ENCODE results near the gene CDH13. TPM values are rescaled to one million over a fixed set of nuclear protein-coding genes. Genes with fewer than 3 reads are reported as not detected.

Gene CDH13
- total RNA-seq, 2 experiments from 2014 or later = not detected

DNA sequence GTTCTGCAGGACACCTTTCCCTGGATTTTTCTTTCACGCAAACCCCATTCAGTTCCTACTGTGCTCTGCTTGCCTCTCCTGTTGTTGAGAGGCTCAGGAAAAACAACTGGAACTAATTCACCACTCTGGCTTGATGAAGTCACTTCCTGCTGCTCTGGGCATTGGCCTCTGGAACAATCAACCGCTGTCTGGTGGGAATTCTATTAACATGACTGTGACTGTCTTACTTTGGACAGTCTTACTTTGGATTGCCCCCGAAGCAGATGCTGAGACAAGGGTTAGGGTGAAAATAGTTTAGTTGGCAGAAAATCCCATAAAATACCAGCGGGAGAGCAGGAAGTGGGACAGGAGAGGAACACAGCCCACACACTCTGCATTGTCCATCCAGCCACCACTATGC lies 1091.0 kb downstream of the CDH13 start:
- no peak for ATAC-seq
- ChIA-PET POLR2A (no interaction called here), CTCF (no interaction called here)
- intact Hi-C loops (cut with DNase I, micrococcal nuclease) = no loop called here
- Mint-ChIP-seq H3K27me3 (peaks cover 4% of the 10 kb centered on the region), H3K4me1 (no peaks in the 10 kb centered on the region), H3K4me3 (no peak overlapping the region), H3K36me3 (ENCODE audit: low read depth) (no peaks in the 10 kb centered on the region), H3K9me3 (ENCODE audit: low read depth) (no peaks in the 10 kb centered on the region), H3K27ac (no peak overlapping the region)
- DNase-seq = no peak

- H3K36me3 Mint-ChIP-seq (ENCODE audit: low read depth) = no peaks in the 10 kb centered on the region
Observed at GRCh38 chr16:83720213-83720612, 1093.4 kb downstream of the CDH13 start.

DNA sequence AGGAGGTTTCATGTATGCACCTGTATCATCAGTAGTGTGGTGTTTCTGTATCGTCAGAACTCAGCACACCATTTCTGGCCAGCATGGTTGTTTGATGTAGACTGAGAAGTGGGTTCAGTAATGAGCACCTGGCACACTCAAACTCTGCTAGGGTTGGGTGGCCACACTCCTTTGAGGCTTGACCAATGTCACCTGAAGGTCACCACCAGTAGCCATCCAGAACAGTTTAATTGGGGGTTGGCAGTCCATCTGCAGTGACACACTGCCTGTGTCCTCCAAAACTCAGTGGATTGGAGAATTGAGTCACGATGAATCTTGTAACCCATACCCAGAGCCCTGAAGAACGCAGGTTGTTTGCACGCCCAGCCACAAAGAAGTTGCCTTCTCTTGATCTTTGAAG lies 1094.2 kb downstream of the CDH13 start:
- intact Hi-C loops (cut with DNase I, micrococcal nuclease) = no loop called here
- Mint-ChIP-seq H3K27ac (no peak overlapping the region), H3K9me3 (ENCODE audit: low read depth) (no peaks in the 10 kb centered on the region), H3K4me1 (no peaks in the 10 kb centered on the region), H3K36me3 (ENCODE audit: low read depth) (no peaks in the 10 kb centered on the region), H3K4me3 (no peak overlapping the region), H3K27me3 (peaks cover 4% of the 10 kb centered on the region)
- POLR2A ChIA-PET = no interaction called here
- DNase-seq (no peak), ATAC-seq (no peak)
- CTCF ChIA-PET = no interaction called here

More at GRCh38 chr16:83720213-83720612, 1093.4 kb downstream of the CDH13 start:
- H3K27me3 Mint-ChIP-seq = peaks cover 4% of the 10 kb centered on the region
- no peak overlapping the region for H3K27ac Mint-ChIP-seq
- no peaks in the 10 kb centered on the region for H3K9me3 Mint-ChIP-seq (ENCODE audit: low read depth)
- CTCF ChIA-PET = no interaction called here
- H3K4me1 Mint-ChIP-seq = no peaks in the 10 kb centered on the region
- ATAC-seq = no peak
- POLR2A ChIA-PET = no interaction called here
- no peak for DNase-seq
- intact Hi-C loops (cut with DNase I, micrococcal nuclease) = no loop called here
- no peak overlapping the region for H3K4me3 Mint-ChIP-seq

- Mint-ChIP-seq H3K4me1 (no peaks in the 10 kb centered on the region), H3K4me3 (no peak overlapping the region), H3K9me3 (ENCODE audit: low read depth) (no peaks in the 10 kb centered on the region), H3K27me3 (peaks cover 4% of the 10 kb centered on the region), H3K27ac (no peak overlapping the region), H3K36me3 (ENCODE audit: low read depth) (no peaks in the 10 kb centered on the region)
- no peak for DNase-seq
- intact Hi-C loops (cut with DNase I, micrococcal nuclease) = no loop called here
- POLR2A ChIA-PET = no interaction called here
- CTCF ChIA-PET = no interaction called here
- no peak for ATAC-seq
Observed at GRCh38 chr16:83721676-83722075, 1094.9 kb downstream of the CDH13 start.

GRCh38 chr16:83722456-83723183 lies 1095.9 kb downstream of the CDH13 start:
- H3K4me1 Mint-ChIP-seq = no peaks in the 10 kb centered on the region
- intact Hi-C loops (cut with DNase I, micrococcal nuclease) = no loop called here
- ChIA-PET CTCF (interaction anchor here (0.7 kb wide), 1 partner anchor 204 kb away, joined by 3 read pairs; no protein-coding TSS in a partner anchor), POLR2A (no interaction called here)
- no peaks in the 10 kb centered on the region for H3K36me3 Mint-ChIP-seq (ENCODE audit: low read depth)
- no peaks in the 10 kb centered on the region for H3K9me3 Mint-ChIP-seq (ENCODE audit: low read depth)
- ATAC-seq (no peak), DNase-seq (no peak)
- H3K27ac Mint-ChIP-seq = no peak overlapping the region
- no peak overlapping the region for H3K4me3 Mint-ChIP-seq
- H3K27me3 Mint-ChIP-seq = peaks cover 4% of the 10 kb centered on the region

DNA sequence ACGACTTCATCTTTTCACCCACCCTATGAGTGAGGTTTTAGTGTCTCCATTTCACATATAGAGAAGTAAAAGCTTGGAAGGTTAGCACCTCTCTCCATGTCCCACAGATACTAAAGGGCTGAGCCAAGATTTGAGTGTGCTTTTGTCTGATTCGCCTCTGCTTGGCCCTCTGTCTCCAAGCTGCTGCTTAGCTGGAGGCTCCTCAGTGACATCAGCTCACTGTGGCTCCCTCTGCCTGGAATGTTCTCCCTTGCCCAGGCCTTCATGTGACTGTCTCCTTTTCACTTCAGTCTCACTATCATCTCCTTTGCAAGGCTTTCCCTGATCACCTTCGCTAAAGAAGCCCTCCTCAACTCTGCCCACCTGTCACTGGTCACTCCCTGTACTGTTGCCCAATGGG lies 1096.5 kb downstream of the CDH13 start:
- no peak overlapping the region for H3K27ac Mint-ChIP-seq
- CTCF ChIA-PET = interaction anchor here (1.0 kb wide), 1 partner anchor 27 kb away, joined by 3 read pairs; no protein-coding TSS in a partner anchor
- ATAC-seq = no peak

DNA sequence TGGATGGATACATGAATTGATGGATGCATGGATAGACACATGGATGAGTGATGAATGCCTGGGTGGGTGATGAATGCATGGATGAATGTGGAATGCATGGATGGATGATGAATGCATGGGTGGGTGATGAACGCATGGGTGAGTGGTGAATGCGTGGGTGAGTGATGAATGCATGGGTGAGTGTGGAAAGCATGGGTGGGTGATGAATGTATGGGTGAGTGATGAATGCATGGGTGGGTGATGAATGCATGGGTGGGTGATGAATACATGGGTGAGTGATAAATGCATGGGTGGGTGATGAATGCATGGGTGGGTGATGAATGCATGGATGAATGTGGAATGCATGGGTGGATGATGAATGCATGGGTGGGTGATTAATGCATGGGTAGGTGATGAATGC lies 1097.1 kb downstream of the CDH13 start:
- POLR2A ChIA-PET = no interaction called here
- H3K4me1 Mint-ChIP-seq = no peaks in the 10 kb centered on the region
- H3K27ac Mint-ChIP-seq = no peak overlapping the region
- no peak overlapping the region for H3K4me3 Mint-ChIP-seq
- peaks cover 4% of the 10 kb centered on the region for H3K27me3 Mint-ChIP-seq
- DNase-seq = no peak
- CTCF ChIA-PET = interaction anchor here (1.0 kb wide), 1 partner anchor 28 kb away, joined by 3 read pairs; no protein-coding TSS in a partner anchor
- H3K36me3 Mint-ChIP-seq (ENCODE audit: low read depth) = no peaks in the 10 kb centered on the region
- intact Hi-C loops (cut with DNase I, micrococcal nuclease) = no loop called here
- H3K9me3 Mint-ChIP-seq (ENCODE audit: low read depth) = no peaks in the 10 kb centered on the region
- ATAC-seq = no peak

More for the DNA sequence above, 1096.5 kb downstream of the CDH13 start:
- POLR2A ChIA-PET = no interaction called here
- no peak for DNase-seq
- peaks cover 4% of the 10 kb centered on the region for H3K27me3 Mint-ChIP-seq
- no peaks in the 10 kb centered on the region for H3K9me3 Mint-ChIP-seq (ENCODE audit: low read depth)
- no peaks in the 10 kb centered on the region for H3K4me1 Mint-ChIP-seq
- intact Hi-C loops (cut with DNase I, micrococcal nuclease) = no loop called here
- no peaks in the 10 kb centered on the region for H3K36me3 Mint-ChIP-seq (ENCODE audit: low read depth)
- H3K4me3 Mint-ChIP-seq = no peak overlapping the region

DNA sequence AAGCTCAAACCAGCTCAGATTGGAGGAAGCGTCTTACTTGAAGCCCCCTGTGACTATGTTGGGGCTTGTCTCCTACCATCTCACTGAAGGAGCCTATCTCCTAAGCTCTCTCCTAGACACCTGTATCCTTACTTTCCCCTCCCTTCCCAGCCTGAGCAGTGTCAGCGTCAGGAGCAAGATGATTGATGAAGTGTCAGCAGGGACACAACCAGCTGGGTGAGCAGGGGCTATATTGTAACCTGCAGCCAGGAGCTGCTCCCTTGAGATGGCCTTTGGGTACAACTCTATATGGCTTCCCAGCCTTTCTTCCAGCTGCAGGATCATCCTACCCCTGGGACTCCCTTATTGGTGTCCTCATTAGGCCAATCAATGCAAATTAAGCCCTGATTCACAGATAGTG lies 1097.8 kb downstream of the CDH13 start:
- ChIA-PET CTCF (no interaction called here), POLR2A (no interaction called here)
- ATAC-seq = no peak
- no peak for DNase-seq
- Mint-ChIP-seq H3K9me3 (ENCODE audit: low read depth) (no peaks in the 10 kb centered on the region), H3K27me3 (peaks cover 4% of the 10 kb centered on the region), H3K27ac (no peak overlapping the region), H3K4me1 (no peaks in the 10 kb centered on the region), H3K4me3 (no peak overlapping the region), H3K36me3 (ENCODE audit: low read depth) (no peaks in the 10 kb centered on the region)
- intact Hi-C loops (cut with DNase I, micrococcal nuclease) = no loop called here

GRCh38 chr16:83725313-83725712 lies 1098.5 kb downstream of the CDH13 start:
- intact Hi-C loops (cut with DNase I, micrococcal nuclease) = no loop called here
- no peaks in the 10 kb centered on the region for H3K27me3 Mint-ChIP-seq
- H3K27ac Mint-ChIP-seq = no peak overlapping the region
- H3K4me3 Mint-ChIP-seq = no peak overlapping the region
- ATAC-seq (no peak), DNase-seq (no peak)
- H3K4me1 Mint-ChIP-seq = no peaks in the 10 kb centered on the region
- no peaks in the 10 kb centered on the region for H3K9me3 Mint-ChIP-seq (ENCODE audit: low read depth)
- H3K36me3 Mint-ChIP-seq (ENCODE audit: low read depth) = no peaks in the 10 kb centered on the region
- ChIA-PET CTCF (no interaction called here), POLR2A (no interaction called here)

DNA sequence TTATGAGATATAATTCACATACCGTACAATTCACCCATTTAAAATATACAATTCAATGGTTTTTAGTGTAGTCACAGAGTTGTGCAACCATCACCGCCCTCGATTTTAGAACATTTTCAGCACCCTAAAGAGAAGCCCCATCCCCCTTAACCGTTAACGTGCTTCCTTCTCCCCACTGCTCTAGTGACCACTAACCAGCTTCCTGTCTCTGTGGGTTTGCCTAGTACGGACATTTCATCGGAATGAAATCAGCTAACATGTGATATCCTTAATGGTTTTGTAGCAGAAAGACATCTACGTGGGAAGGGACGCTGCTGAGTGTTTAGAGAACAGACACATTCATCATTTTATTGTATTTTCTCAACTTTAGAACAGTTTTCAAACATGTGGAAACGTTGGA lies 1100.2 kb downstream of the CDH13 start:
- Mint-ChIP-seq H3K4me3 (no peak overlapping the region), H3K36me3 (ENCODE audit: low read depth) (no peaks in the 10 kb centered on the region), H3K27me3 (peaks cover 7% of the 10 kb centered on the region), H3K9me3 (ENCODE audit: low read depth) (peaks cover 10% of the 10 kb centered on the region), H3K4me1 (no peaks in the 10 kb centered on the region), H3K27ac (no peak overlapping the region)
- DNase-seq (no peak), ATAC-seq (no peak)
- POLR2A ChIA-PET = no interaction called here
- CTCF ChIA-PET = no interaction called here
- intact Hi-C loops (cut with DNase I, micrococcal nuclease) = no loop called here

DNA sequence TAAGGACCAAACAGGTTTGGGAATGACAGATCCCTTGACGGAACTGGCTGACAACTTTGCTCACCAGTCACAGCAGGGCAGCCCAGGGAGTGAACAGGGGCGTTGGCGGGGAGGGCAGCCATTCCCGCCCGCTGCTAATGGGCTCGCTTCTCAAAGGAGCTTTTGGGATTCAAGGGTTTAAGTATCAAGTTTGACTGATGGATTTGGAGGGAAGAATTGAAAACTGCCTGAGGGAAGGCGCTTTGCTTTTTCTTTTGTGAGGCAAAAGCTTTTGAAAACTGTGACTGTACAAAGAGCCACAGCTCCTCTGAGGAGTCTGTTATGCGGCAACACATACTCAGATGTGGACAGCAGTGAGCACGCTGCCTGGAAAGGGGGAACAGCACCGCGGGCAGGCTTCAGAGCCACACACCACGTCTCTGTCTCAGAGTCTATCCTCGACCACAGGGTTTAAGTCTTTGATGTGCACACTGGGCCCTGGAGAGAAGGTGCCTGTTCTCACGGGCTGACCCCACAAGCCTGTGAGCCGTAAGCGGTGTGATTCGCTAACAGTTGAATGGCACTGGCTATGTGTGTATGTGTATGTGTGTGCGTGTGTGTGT lies 1101.1 kb downstream of the CDH13 start:
- Mint-ChIP-seq H3K27me3 (peaks cover 9% of the 10 kb centered on the region), H3K4me1 (no peaks in the 10 kb centered on the region), H3K9me3 (ENCODE audit: low read depth) (peaks cover 10% of the 10 kb centered on the region), H3K36me3 (ENCODE audit: low read depth) (no peaks in the 10 kb centered on the region), H3K4me3 (no peak overlapping the region), H3K27ac (no peak overlapping the region)
- ATAC-seq = no peak
- POLR2A ChIA-PET = no interaction called here
- no peak for DNase-seq
- CTCF ChIA-PET = no interaction called here
- intact Hi-C loops (cut with DNase I, micrococcal nuclease) = no loop called here

- Mint-ChIP-seq H3K36me3 (ENCODE audit: low read depth) (no peaks in the 10 kb centered on the region), H3K4me3 (no peak overlapping the region), H3K4me1 (no peaks in the 10 kb centered on the region), H3K27me3 (peaks cover 9% of the 10 kb centered on the region), H3K27ac (no peak overlapping the region), H3K9me3 (ENCODE audit: low read depth) (peaks cover 10% of the 10 kb centered on the region)
- ATAC-seq = no peak
- DNase-seq = no peak
- ChIA-PET POLR2A (no interaction called here), CTCF (no interaction called here)
- intact Hi-C loops (cut with DNase I, micrococcal nuclease) = no loop called here
Observed at GRCh38 chr16:83728492-83728891, 1101.7 kb downstream of the CDH13 start.
